ENCODE measurements around the gene ATAD3B.
A peak's percentile ranks its signal among the peaks of the same experiment; 100 is the strongest.
"Not testable (repeated sequence)": the region's sequence is repeated elsewhere in the genome, so short reads cannot be mapped to it uniquely, and the experiment has no call there.

ATAD3B gene

DNA sequence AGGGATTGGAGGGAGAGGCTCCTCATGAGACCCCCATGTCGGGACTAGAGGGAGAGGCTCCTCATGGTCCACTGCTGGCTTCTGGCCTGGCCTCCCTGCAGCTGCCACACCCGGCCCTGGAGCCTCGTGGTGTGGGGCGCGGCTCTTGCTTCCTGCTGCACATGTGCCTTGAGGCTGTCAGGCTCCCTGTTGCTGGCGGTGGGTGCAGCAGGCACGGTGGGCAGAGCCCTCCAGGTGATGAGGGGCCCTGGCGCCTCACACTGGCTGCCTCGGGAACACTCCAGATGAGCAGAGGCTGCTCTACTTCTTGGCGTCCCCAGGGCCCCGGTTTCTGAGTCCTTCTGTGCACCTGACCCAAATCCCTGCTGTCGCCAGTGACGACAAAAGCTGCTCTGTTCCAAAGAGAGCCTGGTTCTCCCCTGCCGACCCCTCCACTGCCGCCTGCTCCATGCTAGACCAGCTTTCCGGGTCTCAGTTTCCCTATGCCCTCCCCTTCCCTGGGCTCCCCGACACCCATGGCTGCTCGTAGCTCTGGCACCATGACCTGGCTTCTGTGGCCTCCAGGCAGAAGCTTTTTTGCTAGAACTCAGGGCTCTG, 9.7 kb upstream of the ATAD3B start:
- TF ChIP-seq SPI1 (IDR thresholded peaks at IDR 0.05; ENCODE audit: borderline replicate concordance, low read depth) = no peak
- no peak for TF ChIP-seq POLR2AphosphoS5 (IDR thresholded peaks at IDR 0.05; ENCODE audit: low read depth)
- TF ChIP-seq, protein P1, sequence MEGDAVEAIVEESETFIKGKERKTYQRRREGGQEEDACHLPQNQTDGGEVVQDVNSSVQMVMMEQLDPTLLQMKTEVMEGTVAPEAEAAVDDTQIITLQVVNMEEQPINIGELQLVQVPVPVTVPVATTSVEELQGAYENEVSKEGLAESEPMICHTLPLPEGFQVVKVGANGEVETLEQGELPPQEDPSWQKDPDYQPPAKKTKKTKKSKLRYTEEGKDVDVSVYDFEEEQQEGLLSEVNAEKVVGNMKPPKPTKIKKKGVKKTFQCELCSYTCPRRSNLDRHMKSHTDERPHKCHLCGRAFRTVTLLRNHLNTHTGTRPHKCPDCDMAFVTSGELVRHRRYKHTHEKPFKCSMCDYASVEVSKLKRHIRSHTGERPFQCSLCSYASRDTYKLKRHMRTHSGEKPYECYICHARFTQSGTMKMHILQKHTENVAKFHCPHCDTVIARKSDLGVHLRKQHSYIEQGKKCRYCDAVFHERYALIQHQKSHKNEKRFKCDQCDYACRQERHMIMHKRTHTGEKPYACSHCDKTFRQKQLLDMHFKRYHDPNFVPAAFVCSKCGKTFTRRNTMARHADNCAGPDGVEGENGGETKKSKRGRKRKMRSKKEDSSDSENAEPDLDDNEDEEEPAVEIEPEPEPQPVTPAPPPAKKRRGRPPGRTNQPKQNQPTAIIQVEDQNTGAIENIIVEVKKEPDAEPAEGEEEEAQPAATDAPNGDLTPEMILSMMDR (IDR thresholded peaks at IDR 0.05; ENCODE audit: insufficient read depth, low read length) = no peak
- TF ChIP-seq, protein P2, sequence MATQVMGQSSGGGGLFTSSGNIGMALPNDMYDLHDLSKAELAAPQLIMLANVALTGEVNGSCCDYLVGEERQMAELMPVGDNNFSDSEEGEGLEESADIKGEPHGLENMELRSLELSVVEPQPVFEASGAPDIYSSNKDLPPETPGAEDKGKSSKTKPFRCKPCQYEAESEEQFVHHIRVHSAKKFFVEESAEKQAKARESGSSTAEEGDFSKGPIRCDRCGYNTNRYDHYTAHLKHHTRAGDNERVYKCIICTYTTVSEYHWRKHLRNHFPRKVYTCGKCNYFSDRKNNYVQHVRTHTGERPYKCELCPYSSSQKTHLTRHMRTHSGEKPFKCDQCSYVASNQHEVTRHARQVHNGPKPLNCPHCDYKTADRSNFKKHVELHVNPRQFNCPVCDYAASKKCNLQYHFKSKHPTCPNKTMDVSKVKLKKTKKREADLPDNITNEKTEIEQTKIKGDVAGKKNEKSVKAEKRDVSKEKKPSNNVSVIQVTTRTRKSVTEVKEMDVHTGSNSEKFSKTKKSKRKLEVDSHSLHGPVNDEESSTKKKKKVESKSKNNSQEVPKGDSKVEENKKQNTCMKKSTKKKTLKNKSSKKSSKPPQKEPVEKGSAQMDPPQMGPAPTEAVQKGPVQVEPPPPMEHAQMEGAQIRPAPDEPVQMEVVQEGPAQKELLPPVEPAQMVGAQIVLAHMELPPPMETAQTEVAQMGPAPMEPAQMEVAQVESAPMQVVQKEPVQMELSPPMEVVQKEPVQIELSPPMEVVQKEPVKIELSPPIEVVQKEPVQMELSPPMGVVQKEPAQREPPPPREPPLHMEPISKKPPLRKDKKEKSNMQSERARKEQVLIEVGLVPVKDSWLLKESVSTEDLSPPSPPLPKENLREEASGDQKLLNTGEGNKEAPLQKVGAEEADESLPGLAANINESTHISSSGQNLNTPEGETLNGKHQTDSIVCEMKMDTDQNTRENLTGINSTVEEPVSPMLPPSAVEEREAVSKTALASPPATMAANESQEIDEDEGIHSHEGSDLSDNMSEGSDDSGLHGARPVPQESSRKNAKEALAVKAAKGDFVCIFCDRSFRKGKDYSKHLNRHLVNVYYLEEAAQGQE (IDR thresholded peaks at IDR 0.05; ENCODE audit: insufficient replicate concordance, low read depth) = no peak
- TF ChIP-seq GABPA (IDR thresholded peaks at IDR 0.05; ENCODE audit: low read depth) = no peak
- Histone ChIP-seq H3K27ac (replicated peaks) (no peak overlapping the region), H3K27me3 (ENCODE audit: insufficient read depth, poor library complexity, severe bottlenecking) (no peaks in the 10 kb centered on the region), H3K4me3 (replicated peaks; ENCODE audit: insufficient read depth, low read length) (no peak overlapping the region)
- no peak for DNase-seq (ENCODE audit: low read depth in 1 of 2, low spot score in 1 of 2)

DNA sequence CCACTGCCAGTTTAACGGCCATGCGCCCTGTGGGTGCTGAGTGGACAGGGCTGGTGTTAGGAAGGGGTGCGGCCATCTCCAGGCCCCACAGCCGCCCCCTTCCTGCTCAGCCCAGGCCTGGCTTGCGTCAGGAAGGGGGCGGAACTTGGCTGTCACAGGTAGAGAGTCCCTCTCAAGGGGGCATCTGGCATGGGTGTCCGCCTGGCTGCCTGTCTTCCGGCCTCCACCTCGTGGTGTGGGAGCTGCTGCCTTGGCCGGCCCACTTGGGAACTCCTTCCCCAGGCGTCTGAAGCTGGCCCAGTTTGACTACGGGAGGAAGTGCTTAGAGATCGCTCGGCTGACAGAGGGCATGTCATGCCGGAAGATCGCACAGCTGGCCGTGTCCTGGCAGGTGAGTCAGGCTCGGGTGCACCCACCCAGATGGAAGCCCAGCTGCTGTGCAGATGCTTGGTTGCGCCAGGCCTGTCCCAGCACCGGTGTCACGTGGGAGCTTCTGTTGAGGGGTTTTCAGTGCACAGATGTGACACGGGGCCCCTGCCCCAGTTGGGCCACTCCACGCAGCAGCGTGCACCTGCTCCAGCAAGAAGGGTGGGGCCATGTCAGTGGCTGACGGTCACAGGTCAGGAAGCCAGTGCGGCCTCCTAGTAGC, 9.1 kb upstream of the ATAD3B start:
- Histone ChIP-seq H3K27ac (replicated peaks) (no peak overlapping the region), H3K4me3 (replicated peaks; ENCODE audit: insufficient read depth, low read length) (no peak overlapping the region), H3K27me3 (ENCODE audit: insufficient read depth, poor library complexity, severe bottlenecking) (no peaks in the 10 kb centered on the region)
- TF ChIP-seq GABPA (IDR thresholded peaks at IDR 0.05; ENCODE audit: low read depth) (no peak), POLR2AphosphoS5 (IDR thresholded peaks at IDR 0.05; ENCODE audit: low read depth) (no peak), SPI1 (IDR thresholded peaks at IDR 0.05; ENCODE audit: borderline replicate concordance, low read depth) (peak; percentile 5; the same call in 1 of the 2 replicates)
- TF ChIP-seq, protein P2 (IDR thresholded peaks at IDR 0.05; ENCODE audit: insufficient replicate concordance, low read depth) = no peak
- TF ChIP-seq, protein P1 (IDR thresholded peaks at IDR 0.05; ENCODE audit: insufficient read depth, low read length) = no peak
- no peak for DNase-seq (ENCODE audit: low read depth in 1 of 2, low spot score in 1 of 2)

DNA sequence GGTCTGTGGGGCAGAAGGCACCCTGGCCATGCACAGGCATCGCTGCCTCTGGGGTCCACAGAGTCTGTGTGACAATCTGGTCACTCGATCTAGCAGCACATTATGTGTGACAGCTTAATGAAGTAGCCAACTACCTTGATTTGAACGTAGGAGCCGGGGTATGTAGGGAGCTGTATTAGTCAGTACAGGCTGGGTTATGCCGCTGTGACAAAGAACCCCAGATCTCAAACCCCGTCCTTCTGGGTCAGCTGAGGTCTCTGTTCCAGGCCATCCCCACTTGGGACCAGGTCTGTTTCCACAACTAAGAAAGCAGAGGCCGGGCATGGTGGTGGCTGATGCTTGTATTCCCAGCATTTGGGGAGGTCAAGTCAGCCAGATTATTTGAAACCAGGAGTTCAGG, 8.3 kb upstream of the ATAD3B start:
- H3K27ac ChIP-seq (replicated peaks) = no peak overlapping the region
- DNase-seq (ENCODE audit: low read depth in 1 of 2, low spot score in 1 of 2) = no peak
- H3K27me3 ChIP-seq (ENCODE audit: insufficient read depth, poor library complexity, severe bottlenecking) = no peaks in the 10 kb centered on the region
- no peak overlapping the region for H3K4me3 ChIP-seq (replicated peaks; ENCODE audit: insufficient read depth, low read length)
- TF ChIP-seq, protein P2 (IDR thresholded peaks at IDR 0.05; ENCODE audit: insufficient replicate concordance, low read depth) = no peak
- TF ChIP-seq GABPA (IDR thresholded peaks at IDR 0.05; ENCODE audit: low read depth) (no peak), SPI1 (IDR thresholded peaks at IDR 0.05; ENCODE audit: borderline replicate concordance, low read depth) (no peak)
- TF ChIP-seq, protein P1 (IDR thresholded peaks at IDR 0.05; ENCODE audit: insufficient read depth, low read length) = no peak

DNA sequence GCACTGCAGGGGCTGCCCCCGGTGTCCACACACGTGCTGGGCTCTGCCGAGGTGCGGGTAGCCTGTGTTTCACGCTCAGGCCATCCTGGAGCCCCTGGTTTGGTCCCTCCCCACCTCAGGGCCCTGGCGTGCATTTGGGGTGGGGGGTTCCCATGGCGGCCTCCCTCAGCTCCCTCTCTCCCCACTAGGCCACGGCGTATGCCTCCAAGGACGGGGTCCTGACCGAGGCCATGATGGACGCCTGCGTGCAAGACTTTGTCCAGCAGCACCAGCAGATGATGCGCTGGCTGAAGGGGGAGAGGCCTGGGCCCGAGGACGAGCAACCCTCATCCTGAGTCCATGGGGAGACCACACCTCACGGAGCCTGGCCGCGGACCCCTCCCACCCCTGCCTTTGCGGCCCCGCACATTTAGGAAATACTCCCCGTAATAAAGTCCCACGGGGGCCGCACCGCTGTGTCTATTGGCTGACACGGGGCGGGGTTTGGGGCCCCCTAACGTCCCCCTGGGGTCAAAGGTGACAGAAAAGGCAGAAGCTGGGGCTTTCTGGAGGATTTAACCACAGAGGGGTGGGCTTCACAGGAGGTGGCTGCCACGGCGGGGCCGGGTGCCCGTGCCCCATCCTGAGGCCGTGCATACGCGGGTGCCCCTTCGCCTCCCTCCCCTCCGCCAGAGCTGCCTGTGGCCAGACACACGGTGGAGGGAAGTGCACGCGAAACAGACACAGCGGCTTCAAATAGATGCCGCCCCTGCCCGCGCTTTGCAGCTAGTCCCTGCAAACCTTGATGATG, 3.2 kb upstream of the ATAD3B start:
- not testable (repeated sequence) for H3K4me3 ChIP-seq (replicated peaks; ENCODE audit: insufficient read depth, low read length); H3K27me3 ChIP-seq (ENCODE audit: insufficient read depth, poor library complexity, severe bottlenecking); H3K27ac ChIP-seq (replicated peaks); DNase-seq (ENCODE audit: low read depth in 1 of 2, low spot score in 1 of 2)
